Activated naive CD8-positive, alpha-beta T cell treated with anti-CD3 and anti-CD28 coated beads, Interleukin-2, amount 10 ng/mL, durations not matched to agents 7 days and 5 days (primary cell): ENCODE results near the gene DDX24. TPM values are rescaled to one million over a fixed set of nuclear protein-coding genes. Genes with fewer than 3 reads are reported as not detected.

Experiments
- ATAC-seq: fragments of 150-1000 bp; cut with Tn5 transposase; one replicate; pipeline ENCODE4 v1.10.0; 2021; ENCODE audit warnings: low read depth, moderate library complexity
- POLR2A ChIA-PET: fragments of 350-600 bp; sonication (Branson Sonifier 250); formaldehyde crosslinking; loops from one replicate; lab custom pipeline; 2021; ENCODE audit warnings: antibody characterized with exemption; lab: Charles Lee
- DNase-seq: peaks from one replicate; pipeline ENCODE4 v3.0.0; 2021
- H3K27ac Mint-ChIP-seq: one replicate; pipeline ENCODE4 v1.8.0; 2022; ENCODE audit warnings: mild to moderate bottlenecking, mixed read lengths
- H3K27me3 Mint-ChIP-seq: one replicate; pipeline ENCODE4 v1.8.0; 2022; ENCODE audit warnings: mild to moderate bottlenecking, moderate library complexity, mixed read lengths
- H3K36me3 Mint-ChIP-seq: one replicate; pipeline ENCODE4 v1.8.0; 2021; ENCODE audit warnings: mild to moderate bottlenecking, mixed read lengths
- H3K4me1 Mint-ChIP-seq: one replicate; pipeline ENCODE4 v1.8.0; 2021; ENCODE audit warnings: mixed read lengths
- H3K4me3 Mint-ChIP-seq: one replicate; pipeline ENCODE4 v1.8.0; 2022; ENCODE audit warnings: mild to moderate bottlenecking, moderate library complexity, mixed read lengths
- H3K9me3 Mint-ChIP-seq: one replicate; pipeline ENCODE4 v1.8.0; 2021; ENCODE audit warnings: mixed read lengths
- total RNA-seq, 2 experiments: library from RNA; stranded (reverse); gene quantifications; one replicate each; pipeline ENCODE4 v1.2.3, GENCODE V29; 2021

DDX24 gene
- total RNA-seq, 2 experiments from 2014 or later = 232 to 237 TPM

DNA sequence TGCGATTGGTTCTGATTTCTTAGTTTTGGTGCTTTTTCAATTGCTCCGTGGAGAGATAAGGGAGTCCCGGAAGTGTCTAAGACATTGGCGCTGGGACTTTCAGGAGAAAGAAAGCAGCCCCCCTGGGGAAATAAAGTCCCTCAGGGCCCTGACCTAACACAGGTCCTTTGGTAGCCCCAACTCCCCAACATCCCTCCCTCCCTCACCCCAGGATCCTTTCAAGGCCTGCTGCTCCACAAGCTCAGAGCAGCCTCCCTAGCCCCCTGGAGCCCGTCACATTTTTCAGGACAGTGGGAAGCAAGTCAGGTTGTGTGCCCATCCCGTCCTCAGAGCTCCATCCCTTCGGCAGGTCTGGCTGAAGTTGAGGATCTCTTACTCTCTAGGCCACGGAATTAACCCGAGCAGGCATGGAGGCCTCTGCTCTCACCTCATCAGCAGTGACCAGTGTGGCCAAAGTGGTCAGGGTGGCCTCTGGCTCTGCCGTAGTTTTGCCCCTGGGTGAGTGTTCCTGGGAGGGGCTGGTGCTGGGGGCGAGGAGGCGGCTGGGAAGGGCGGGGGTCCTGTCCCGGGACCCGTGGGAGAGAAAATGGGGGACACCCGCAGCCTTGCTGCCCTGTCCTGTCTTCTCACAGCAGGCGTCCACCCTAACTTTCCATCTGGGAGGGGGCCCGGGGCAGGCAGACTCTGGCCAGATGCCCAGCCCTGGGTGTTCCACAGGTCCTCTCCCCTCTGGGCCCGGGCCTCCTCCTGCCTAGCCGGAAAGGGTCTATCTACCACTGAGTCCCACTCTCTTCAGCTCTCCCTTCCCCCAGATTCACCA is 30.5 kb upstream of the DDX24 start:
- peaks cover 2% of the 10 kb centered on the region for H3K9me3 Mint-ChIP-seq
- DNase-seq = no peak
- peak overlapping the region; percentile 85 for H3K4me3 Mint-ChIP-seq
- H3K4me1 Mint-ChIP-seq = peaks cover 32% of the 10 kb centered on the region
- H3K27me3 Mint-ChIP-seq = no peaks in the 10 kb centered on the region
- peak overlapping the region; percentile 92 for H3K27ac Mint-ChIP-seq
- H3K36me3 Mint-ChIP-seq = peaks cover 33% of the 10 kb centered on the region
- ATAC-seq = no peak
- POLR2A ChIA-PET = interaction anchor here (1.0 to 2.0 kb wide), 4 partner anchors 12 to 31 kb away, joined by 3 to 11 read pairs (median 6); partner anchors contain the start of genes DDX24, IFI27L1 and IFI27L2

DNA sequence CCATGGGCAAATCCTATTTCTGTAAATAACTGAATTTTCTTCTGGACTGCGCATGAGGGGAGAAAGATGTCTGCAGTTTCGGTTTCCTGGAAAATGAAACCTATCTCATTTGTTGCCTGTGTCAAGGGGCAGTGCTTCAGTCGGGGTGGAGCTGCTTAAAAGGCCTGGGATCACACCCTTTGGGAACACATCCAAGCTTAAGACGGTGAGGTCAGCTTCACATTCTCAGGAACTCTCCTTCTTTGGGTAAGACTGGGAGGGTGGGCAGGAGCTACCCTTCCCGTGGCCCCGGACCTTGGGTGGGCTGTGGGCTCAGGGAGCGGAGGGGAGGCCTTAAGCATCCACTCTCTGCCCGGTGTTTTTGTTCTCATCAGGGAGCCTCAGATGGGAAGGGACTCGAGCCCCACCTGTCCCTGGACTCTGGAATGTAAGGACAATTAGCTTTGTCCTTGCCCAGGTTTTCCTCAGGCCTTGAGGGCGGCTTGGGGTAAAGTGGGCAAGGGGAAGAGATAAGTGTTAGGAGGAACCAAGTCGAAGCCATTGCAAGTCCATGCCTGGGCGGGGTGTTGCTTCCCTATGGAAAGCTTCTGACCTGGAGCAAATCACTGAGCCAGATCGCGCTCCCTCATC is 29.7 kb upstream of the DDX24 start, which contains the start of gene IFI27:
Gene IFI27, plus strand, starts transcription at position 185 of the 630 bp plus-strand sequence.
- DNase-seq = no peak
- POLR2A ChIA-PET = interaction anchor here (1.0 to 2.0 kb wide), 4 partner anchors 13 to 30 kb away, joined by 3 to 11 read pairs (median 6); partner anchors contain the start of genes DDX24, IFI27L1 and IFI27L2
- peaks cover 32% of the 10 kb centered on the region for H3K4me1 Mint-ChIP-seq
- peak; percentile 58 for ATAC-seq
- no peaks in the 10 kb centered on the region for H3K27me3 Mint-ChIP-seq
- peak within 1 kb of the TSS; percentile 85 for H3K4me3 Mint-ChIP-seq
- peaks cover 2% of the 10 kb centered on the region for H3K9me3 Mint-ChIP-seq
- H3K36me3 Mint-ChIP-seq = peaks cover 33% of the 10 kb centered on the region
- H3K27ac Mint-ChIP-seq = peak within 1 kb of the TSS; percentile 92

DNA sequence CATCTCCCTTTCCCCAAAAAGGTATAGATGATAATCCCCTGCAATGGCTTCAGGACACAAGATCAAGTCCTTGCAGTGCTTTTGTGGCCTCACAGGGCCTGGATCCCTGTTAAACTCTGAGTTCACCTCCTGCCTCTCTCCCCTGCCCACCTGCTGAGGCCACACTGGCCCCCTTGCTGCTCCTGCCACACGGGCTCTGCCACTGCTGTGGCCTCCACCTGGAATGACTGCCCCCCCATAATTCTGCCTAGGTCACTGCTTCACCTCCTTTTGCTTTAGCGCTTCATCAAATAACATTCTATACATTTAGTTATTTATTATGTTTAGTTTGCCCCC is 28.9 kb upstream of the DDX24 start:
- POLR2A ChIA-PET = interaction anchor here (1.4 to 1.5 kb wide), 2 partner anchors 14 to 19 kb away, joined by 3 to 11 read pairs; partner anchors contain the start of gene IFI27L2
- Mint-ChIP-seq H3K27ac (peak overlapping the region; percentile 92), H3K27me3 (no peaks in the 10 kb centered on the region), H3K4me1 (peaks cover 30% of the 10 kb centered on the region), H3K4me3 (no peak overlapping the region), H3K36me3 (peaks cover 30% of the 10 kb centered on the region), H3K9me3 (peaks cover 2% of the 10 kb centered on the region)
- ATAC-seq (no peak), DNase-seq (no peak)

DNA sequence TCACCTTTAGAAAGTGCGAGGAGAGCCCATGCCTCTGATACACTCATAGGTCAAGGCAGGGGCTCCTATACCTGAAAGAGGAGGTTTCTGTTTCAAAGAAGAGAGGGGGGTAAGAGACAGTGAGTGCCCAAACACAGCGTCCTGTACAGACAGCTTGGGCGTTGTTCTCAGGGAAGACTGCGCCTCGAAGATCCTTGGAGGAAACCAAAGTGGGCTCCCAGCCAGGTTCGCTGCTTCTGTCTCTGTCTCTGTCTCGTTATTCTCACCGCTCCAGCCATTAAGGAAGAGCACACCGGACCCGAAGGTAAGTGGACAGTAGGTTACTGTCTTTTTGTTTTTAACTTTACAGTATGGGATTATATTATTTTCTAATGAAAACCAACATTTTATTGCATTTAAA is 23.7 kb upstream of the DDX24 start:
- Mint-ChIP-seq H3K27ac (no peak overlapping the region), H3K36me3 (peaks cover 15% of the 10 kb centered on the region)

DNA sequence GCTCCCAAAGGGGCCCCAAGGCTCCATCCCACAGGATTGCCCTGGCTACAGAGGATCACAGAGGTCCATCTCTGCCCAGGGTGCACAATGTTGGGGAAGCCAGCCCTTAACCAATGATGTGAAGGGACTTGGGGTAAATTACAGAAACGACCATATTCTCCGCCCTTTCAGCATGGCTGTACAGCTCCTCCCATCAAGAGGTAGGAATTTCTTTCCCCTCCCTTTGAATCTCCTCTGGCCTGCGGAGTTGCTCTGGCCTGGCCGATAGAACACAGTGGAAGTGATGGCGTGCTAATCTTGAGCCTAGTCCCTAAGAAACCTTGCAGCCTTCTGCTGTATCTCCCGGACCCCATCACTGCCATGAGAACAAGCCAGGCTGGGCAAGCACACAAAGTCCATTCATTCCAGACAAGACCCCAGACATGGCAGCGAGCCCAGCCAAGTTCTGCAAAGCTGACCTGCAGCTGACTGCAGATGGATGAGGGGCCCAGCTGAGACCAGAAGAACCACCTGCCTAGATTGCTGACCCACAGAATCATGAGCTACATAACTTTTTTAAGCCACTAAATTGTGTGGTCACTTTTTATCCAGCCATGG is 22.6 kb upstream of the DDX24 start:
- H3K4me3 Mint-ChIP-seq = no peak overlapping the region
- DNase-seq = no peak
- peaks cover 2% of the 10 kb centered on the region for H3K9me3 Mint-ChIP-seq
- H3K27ac Mint-ChIP-seq = no peak overlapping the region
- no peak for ATAC-seq
- H3K4me1 Mint-ChIP-seq = no peaks in the 10 kb centered on the region
- POLR2A ChIA-PET = no interaction called here
- H3K36me3 Mint-ChIP-seq = peaks cover 17% of the 10 kb centered on the region
- H3K27me3 Mint-ChIP-seq = no peaks in the 10 kb centered on the region

More for the DNA sequence above, 23.7 kb upstream of the DDX24 start:
- H3K27me3 Mint-ChIP-seq = no peaks in the 10 kb centered on the region
- DNase-seq (no peak), ATAC-seq (no peak)
- H3K9me3 Mint-ChIP-seq = peaks cover 2% of the 10 kb centered on the region
- H3K4me3 Mint-ChIP-seq = no peak overlapping the region
- POLR2A ChIA-PET = no interaction called here
- peaks cover under 1% of the 10 kb centered on the region for H3K4me1 Mint-ChIP-seq

DNA sequence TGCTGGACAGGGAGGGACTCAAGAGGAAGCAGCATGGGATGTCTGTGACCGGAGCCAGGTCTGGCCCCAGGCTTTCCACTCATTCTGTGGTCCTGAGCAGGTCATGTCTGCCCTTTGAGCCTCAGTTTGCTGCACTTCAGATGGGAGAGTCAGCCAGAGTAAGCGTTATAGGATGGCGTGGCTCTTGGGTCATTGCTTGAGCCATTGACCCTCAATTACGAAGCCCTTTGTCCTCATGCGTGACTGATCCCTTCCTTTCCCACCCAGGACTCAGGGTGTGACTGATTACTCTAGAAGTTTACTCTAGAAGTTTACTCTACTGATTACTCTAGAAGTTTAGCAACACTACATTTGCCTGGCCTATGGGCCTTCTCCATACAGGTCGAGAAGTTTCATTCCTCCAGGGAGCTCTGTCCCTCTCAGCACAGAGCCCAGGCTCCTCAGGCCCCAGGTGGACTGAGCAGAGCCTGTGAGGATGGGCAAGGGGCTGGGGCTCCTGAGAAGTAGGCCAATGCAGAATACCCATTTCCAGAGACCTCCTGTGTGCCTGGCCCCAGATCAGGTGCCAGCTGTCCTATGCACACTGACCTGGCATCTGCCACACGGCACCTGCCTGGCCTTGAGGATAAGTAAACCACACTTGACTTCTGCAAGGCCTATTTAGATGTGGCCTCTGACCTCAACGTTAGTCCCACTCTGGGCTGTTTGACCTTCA is 21.9 kb upstream of the DDX24 start:
- Mint-ChIP-seq H3K4me3 (no peak overlapping the region), H3K9me3 (peaks cover 1% of the 10 kb centered on the region), H3K4me1 (no peaks in the 10 kb centered on the region), H3K27me3 (no peaks in the 10 kb centered on the region), H3K27ac (no peak overlapping the region), H3K36me3 (peaks cover 15% of the 10 kb centered on the region)
- ATAC-seq (no peak), DNase-seq (no peak)
- POLR2A ChIA-PET = no interaction called here

DNA sequence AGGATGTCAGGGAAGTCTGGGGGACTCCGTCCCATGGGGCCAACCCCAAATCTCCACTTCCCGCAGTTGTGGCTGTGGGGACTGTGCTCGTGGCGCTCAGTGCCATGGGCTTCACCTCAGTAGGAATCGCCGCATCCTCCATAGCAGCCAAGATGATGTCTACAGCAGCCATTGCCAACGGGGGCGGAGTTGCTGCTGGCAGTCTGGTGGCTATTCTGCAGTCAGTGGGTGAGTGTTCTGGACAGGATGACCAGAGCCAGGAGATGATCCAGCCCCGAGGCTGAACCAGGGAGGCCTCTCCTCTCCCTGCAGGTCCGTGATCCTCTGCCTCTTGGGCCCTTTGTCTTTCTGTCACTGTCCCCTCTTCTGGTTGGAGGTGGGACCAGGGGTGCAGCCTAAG is 20.7 kb upstream of the DDX24 start:
- Mint-ChIP-seq H3K36me3 (peaks cover 12% of the 10 kb centered on the region), H3K27ac (no peak overlapping the region), H3K4me1 (no peaks in the 10 kb centered on the region), H3K9me3 (no peaks in the 10 kb centered on the region), H3K4me3 (no peak overlapping the region), H3K27me3 (no peaks in the 10 kb centered on the region)
- POLR2A ChIA-PET = no interaction called here
- DNase-seq = no peak
- no peak for ATAC-seq

DNA sequence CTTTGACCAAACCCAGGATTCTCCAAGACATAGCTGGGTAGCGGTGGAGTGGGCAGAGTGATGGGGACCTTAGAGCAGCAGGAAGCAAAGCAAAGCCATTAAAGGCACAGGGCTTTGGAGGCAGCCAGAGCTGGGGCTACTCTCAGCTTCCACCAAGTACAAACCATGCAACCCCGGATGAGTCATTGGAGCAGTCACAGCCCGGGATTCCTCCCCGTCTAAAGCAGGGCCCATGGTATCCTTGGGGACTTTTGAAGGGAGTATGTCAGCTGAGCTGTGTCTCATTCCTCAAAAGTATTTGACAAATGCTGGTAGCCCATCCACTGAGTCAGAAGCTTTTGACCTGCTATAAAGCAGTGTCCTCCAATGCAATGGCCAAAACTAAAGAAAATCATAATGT is 19.8 kb upstream of the DDX24 start:
- Mint-ChIP-seq H3K9me3 (no peaks in the 10 kb centered on the region), H3K4me3 (no peak overlapping the region), H3K27me3 (no peaks in the 10 kb centered on the region), H3K36me3 (peaks cover 10% of the 10 kb centered on the region), H3K27ac (no peak overlapping the region), H3K4me1 (no peaks in the 10 kb centered on the region)
- no peak for ATAC-seq
- no peak for DNase-seq
- POLR2A ChIA-PET = no interaction called here

DNA sequence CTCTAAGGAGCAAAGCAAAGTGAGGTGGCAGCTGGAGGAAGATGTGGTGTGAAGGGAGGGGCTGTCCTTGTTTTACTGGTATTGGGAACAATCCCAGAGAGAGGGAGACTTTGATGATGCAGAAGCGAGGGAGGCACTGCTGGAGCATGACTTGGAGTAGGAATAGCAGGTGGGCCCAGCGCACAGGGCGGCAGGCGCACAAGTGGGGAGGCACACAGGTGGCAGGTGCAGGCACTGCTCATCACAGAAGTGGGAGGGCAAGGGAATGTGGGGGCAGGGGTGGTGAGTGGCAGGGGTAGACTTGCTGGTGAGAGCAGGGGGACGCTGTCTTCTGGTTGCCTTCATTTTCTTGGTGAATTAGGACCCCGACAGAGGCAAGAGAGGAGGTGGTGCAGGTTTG is 18.0 kb upstream of the DDX24 start:
- Mint-ChIP-seq H3K9me3 (no peaks in the 10 kb centered on the region), H3K27ac (no peak overlapping the region), H3K4me3 (no peak overlapping the region), H3K4me1 (no peaks in the 10 kb centered on the region), H3K36me3 (peaks cover 14% of the 10 kb centered on the region), H3K27me3 (no peaks in the 10 kb centered on the region)
- POLR2A ChIA-PET = no interaction called here
- no peak for ATAC-seq
- DNase-seq = no peak

DNA sequence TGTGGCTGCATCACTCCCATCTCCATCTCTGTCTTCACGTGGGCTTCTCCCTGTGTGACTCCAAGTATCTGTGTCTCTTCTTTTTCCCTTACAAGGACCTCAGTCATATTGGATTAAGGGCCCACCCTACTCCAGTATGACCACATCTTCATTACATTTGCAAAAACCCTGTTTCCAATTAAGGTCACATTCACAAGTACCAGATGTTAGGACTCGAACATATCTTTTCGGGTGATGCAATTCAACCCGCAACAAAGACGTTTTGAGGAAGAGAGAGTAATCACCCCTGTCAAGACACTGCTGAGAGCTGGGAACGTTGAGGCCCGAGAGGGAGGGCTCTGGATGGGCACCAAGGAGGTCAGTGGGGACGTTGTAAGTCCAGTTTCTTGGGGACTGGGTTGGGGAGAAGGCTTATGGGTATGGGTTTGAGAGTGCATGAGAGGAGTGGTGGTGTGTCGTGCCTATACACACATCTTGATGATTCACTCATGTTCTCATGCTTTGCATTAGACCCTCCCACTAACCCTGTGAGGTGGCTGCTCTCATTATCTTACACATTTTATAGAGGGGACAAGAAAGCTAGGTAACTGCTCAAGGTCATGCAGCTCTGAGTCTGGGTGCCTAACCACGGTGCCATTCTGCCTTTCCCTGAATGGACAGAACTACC is 17.5 kb upstream of the DDX24 start:
- Mint-ChIP-seq H3K36me3 (peaks cover 14% of the 10 kb centered on the region), H3K4me1 (no peaks in the 10 kb centered on the region), H3K27ac (no peak overlapping the region), H3K4me3 (no peak overlapping the region), H3K27me3 (no peaks in the 10 kb centered on the region), H3K9me3 (no peaks in the 10 kb centered on the region)
- POLR2A ChIA-PET = no interaction called here
- ATAC-seq (no peak), DNase-seq (no peak)

DNA sequence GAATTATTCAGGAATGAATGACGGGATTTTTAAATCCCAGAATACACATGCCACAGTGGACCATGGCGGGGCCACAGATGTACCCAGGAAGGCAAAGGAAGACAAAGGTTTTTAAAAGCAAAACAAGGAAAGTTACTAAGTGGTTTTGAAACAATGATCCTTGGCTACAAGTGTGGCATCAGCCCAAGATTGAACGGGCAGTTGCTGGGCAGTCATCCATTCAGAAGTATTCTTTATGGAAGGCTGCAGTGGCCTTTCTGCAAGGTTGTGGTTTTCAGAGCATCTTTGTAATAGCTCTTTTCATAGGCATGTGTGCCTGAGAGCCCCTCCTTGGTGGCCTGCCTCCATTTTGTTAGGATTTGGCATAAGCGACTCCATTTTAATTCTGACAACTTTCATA is 16.1 kb upstream of the DDX24 start:
- Mint-ChIP-seq H3K4me1 (no peaks in the 10 kb centered on the region), H3K27me3 (no peaks in the 10 kb centered on the region), H3K4me3 (no peak overlapping the region), H3K27ac (no peak overlapping the region), H3K9me3 (no peaks in the 10 kb centered on the region), H3K36me3 (peaks cover 14% of the 10 kb centered on the region)
- POLR2A ChIA-PET = no interaction called here
- ATAC-seq = no peak
- no peak for DNase-seq

DNA sequence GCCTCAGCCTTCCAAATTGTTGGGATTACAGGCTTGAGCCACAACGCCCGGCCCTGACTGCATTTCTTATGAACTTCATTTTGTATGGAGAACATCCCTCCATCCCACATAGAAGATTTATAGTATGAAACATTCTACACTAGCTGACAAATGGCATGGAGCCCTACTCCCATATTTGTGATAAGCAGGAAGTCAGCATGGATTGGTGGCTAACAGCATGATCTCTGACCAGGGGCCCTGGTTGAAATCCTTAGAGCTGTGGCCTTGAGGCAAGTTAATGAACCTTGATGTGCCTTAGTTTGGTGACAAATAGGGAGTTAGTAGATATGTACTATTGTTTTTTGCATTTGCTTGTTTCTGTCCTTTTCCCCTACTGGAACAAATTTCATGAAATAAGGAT is 12.4 kb upstream of the DDX24 start:
- Mint-ChIP-seq H3K4me1 (no peaks in the 10 kb centered on the region), H3K36me3 (peaks cover 20% of the 10 kb centered on the region), H3K27ac (no peak overlapping the region), H3K27me3 (no peaks in the 10 kb centered on the region), H3K4me3 (no peak overlapping the region), H3K9me3 (no peaks in the 10 kb centered on the region)
- DNase-seq (no peak), ATAC-seq (no peak)
- POLR2A ChIA-PET = no interaction called here

DNA sequence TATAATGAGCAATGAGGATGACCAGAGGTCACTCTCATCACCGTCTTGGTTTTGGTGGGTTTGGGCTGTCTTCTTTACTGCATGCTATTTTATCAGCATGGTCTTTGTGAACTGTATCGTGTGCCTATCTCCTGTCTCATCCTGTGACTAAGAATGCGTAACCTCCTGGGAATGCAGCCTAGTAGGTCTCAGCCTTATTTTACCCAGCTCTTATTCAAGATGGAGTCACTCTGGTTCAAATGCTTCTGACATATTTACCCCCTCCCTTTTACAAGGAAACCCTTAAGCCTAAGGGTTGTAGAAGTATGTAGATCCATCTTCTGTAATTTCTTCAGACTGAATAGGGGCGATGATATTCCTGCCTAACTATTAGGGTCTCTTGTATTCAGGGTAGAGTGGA is 8.5 kb upstream of the DDX24 start:
- DNase-seq (no peak), ATAC-seq (no peak)
- POLR2A ChIA-PET = no interaction called here
- Mint-ChIP-seq H3K36me3 (peaks cover 27% of the 10 kb centered on the region), H3K27me3 (no peaks in the 10 kb centered on the region), H3K4me3 (no peak overlapping the region), H3K9me3 (peaks cover 2% of the 10 kb centered on the region), H3K4me1 (no peaks in the 10 kb centered on the region), H3K27ac (no peak overlapping the region)
